ENCODE data around the gene APOO. TPM values are rescaled to one million over a fixed set of nuclear protein-coding genes. Genes with fewer than 3 reads are reported as not detected.

The APOO gene
- total RNA-seq, 1 experiment from 2014 or later = 95.3 TPM

GRCh38 chrX:23945206-23945605 is 37.5 kb upstream of the APOO start:
- no peaks in the 10 kb centered on the region for H3K23me2 ChIP-seq (ENCODE audit: insufficient read length, low read depth, low read length, poor library complexity, severe bottlenecking)
- no peak overlapping the region for H3K27ac ChIP-seq (ENCODE audit: insufficient read length, low read depth, low read length)
- H3K4ac ChIP-seq (ENCODE audit: low read depth, low read length) = no peak overlapping the region
- H2BK20ac ChIP-seq (ENCODE audit: low read depth, low read length, poor library complexity, severe bottlenecking) = no peak overlapping the region
- no peak overlapping the region for H3K14ac ChIP-seq (ENCODE audit: insufficient read depth, low read length)
- no peak for DNase-seq
- H2AFZ ChIP-seq (ENCODE audit: low read length) = no peak overlapping the region
- no peak overlapping the region for H3K4me3 Mint-ChIP-seq
- H3K79me1 ChIP-seq (ENCODE audit: insufficient read depth, low read depth, low read length, poor library complexity, severe bottlenecking) = no peaks in the 10 kb centered on the region
- no peak overlapping the region for H3K18ac ChIP-seq (ENCODE audit: insufficient read length, low read depth, low read length)
- TF ChIP-seq, protein P1, sequence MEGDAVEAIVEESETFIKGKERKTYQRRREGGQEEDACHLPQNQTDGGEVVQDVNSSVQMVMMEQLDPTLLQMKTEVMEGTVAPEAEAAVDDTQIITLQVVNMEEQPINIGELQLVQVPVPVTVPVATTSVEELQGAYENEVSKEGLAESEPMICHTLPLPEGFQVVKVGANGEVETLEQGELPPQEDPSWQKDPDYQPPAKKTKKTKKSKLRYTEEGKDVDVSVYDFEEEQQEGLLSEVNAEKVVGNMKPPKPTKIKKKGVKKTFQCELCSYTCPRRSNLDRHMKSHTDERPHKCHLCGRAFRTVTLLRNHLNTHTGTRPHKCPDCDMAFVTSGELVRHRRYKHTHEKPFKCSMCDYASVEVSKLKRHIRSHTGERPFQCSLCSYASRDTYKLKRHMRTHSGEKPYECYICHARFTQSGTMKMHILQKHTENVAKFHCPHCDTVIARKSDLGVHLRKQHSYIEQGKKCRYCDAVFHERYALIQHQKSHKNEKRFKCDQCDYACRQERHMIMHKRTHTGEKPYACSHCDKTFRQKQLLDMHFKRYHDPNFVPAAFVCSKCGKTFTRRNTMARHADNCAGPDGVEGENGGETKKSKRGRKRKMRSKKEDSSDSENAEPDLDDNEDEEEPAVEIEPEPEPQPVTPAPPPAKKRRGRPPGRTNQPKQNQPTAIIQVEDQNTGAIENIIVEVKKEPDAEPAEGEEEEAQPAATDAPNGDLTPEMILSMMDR (conservative IDR thresholded peaks at IDR 0.05) = no peak
- H2AK5ac ChIP-seq (ENCODE audit: insufficient read length, low read length) = no peak overlapping the region
- peaks cover 4% of the 10 kb centered on the region; the same call in 1 of the 2 replicates for H3K27me3 Mint-ChIP-seq (ENCODE audit: low read depth)
- H3K27ac Mint-ChIP-seq = no peak overlapping the region
- no peaks in the 10 kb centered on the region for H3K79me2 ChIP-seq (ENCODE audit: insufficient read depth, low read length)
- H2BK15ac ChIP-seq (ENCODE audit: low read depth, low read length) = no peak overlapping the region
- no peaks in the 10 kb centered on the region; a peak in 1 of 7 replicates for H3K36me3 Mint-ChIP-seq (ENCODE audit: insufficient read depth in 1 of 3, low read depth in 3 of 3)
- no peak overlapping the region for H4K5ac ChIP-seq (ENCODE audit: insufficient read length, low read depth, low read length)
- no peak overlapping the region for H2BK12ac ChIP-seq (ENCODE audit: insufficient read length, low read depth, low read length)
- no peak overlapping the region for H3K23ac ChIP-seq (ENCODE audit: insufficient read length, low read depth, low read length)
- WGBS (ENCODE audit: extremely low coverage, insufficient read length, low lambda C conversion rate) = no CpG with 5 or more reads among the region's 1 CpG
- H4K8ac ChIP-seq (replicated peaks; ENCODE audit: insufficient read length, low read depth, low read length) = no peak overlapping the region
- H3K4me1 Mint-ChIP-seq = peaks cover 11 to 21% of the 10 kb centered on the region in 2 experiments
- no peak overlapping the region for H2BK5ac ChIP-seq (ENCODE audit: insufficient read length, low read length)
- H3K9ac ChIP-seq (ENCODE audit: extremely low read depth, insufficient read length, low read length) = no peak overlapping the region
- no peaks in the 10 kb centered on the region for H3K9me3 ChIP-seq (ENCODE audit: control insufficient read depth, low read depth, low read length)
- H3T11ph ChIP-seq (ENCODE audit: low read length) = no peak overlapping the region
- H3K9me3 Mint-ChIP-seq = no peaks in the 10 kb centered on the region
- no peak overlapping the region for H4K91ac ChIP-seq (ENCODE audit: insufficient read length, low read depth, low read length)
- H2BK120ac ChIP-seq (ENCODE audit: low read depth, low read length, poor library complexity, severe bottlenecking) = peak overlapping the region; percentile 55
- no peak overlapping the region for H3K4me2 ChIP-seq (ENCODE audit: insufficient read depth, insufficient read length, low read length)
- H3K27me3 ChIP-seq (ENCODE audit: insufficient read depth, low read length) = no peaks in the 10 kb centered on the region
- H4K20me1 ChIP-seq (ENCODE audit: control insufficient read depth, insufficient read depth, insufficient read length) = no peaks in the 10 kb centered on the region
- no peak overlapping the region for H3K56ac ChIP-seq (ENCODE audit: insufficient read length, low read depth, low read length)
- no peaks in the 10 kb centered on the region; the same call in 1 of the 2 replicates for H3K4me1 ChIP-seq (ENCODE audit: insufficient read depth, low read length)

Measured in H9 (cell line).